WTC11 (cell line): ENCODE results near the gene GALK1. TPM values are rescaled to one million over a fixed set of nuclear protein-coding genes. Genes with fewer than 3 reads are reported as not detected.

Experiments used
- ATAC-seq: fragments of 200-7000 bp; cut with Tn5 transposase; 2 replicates; pipeline ENCODE4 v1.10.0; 2021; ENCODE audit warnings: mild to moderate bottlenecking, moderate library complexity
- CTCF ChIA-PET: fragments of 300-600 bp; sonication (Branson Sonifier 250); formaldehyde crosslinking; loops from one replicate; lab custom pipeline; 2021; ENCODE audit warnings: antibody characterized with exemption; lab: Charles Lee
- POLR2A ChIA-PET: fragments of 350-600 bp; sonication (Branson Sonifier 250); formaldehyde crosslinking; loops from one replicate; lab custom pipeline; 2021; ENCODE audit warnings: antibody characterized with exemption; lab: Charles Lee
- DNase-seq: peaks from one replicate; pipeline ENCODE4 v3.0.0; 2021; ENCODE audit warnings: low spot score
- H3K27ac Mint-ChIP-seq: 2 replicates; pipeline ENCODE4 v1.8.0; 2021; ENCODE audit warnings: mixed read lengths
- H3K27me3 Mint-ChIP-seq: 2 replicates; pipeline ENCODE4 v1.8.0; 2021; ENCODE audit warnings: low read depth, mild to moderate bottlenecking, moderate library complexity, mixed read lengths
- H3K36me3 Mint-ChIP-seq: 2 replicates; pipeline ENCODE4 v1.8.0; 2021; ENCODE audit warnings: mixed read lengths
- H3K4me1 Mint-ChIP-seq: 2 replicates; pipeline ENCODE4 v1.8.0; 2022; ENCODE audit warnings: mixed read lengths
- H3K4me3 Mint-ChIP-seq: 2 replicates; pipeline ENCODE4 v1.8.0; 2021; ENCODE audit warnings: mild to moderate bottlenecking, moderate library complexity, mixed read lengths
- H3K9me3 Mint-ChIP-seq: 2 replicates; pipeline ENCODE4 v1.8.0; 2021; ENCODE audit warnings: mixed read lengths
- ATF2 ChIP-seq: sonication (generic); formaldehyde crosslinking; IDR thresholded peaks from 2 replicates; pipeline ENCODE4 v1.8.1; 2022; ENCODE audit warnings: low read depth, missing genetic modification reagents, borderline replicate concordance
- ATF6 ChIP-seq: sonication (generic); formaldehyde crosslinking; IDR thresholded peaks from 2 replicates; pipeline ENCODE4 v1.8.1; 2023; ENCODE audit warnings: mild to moderate bottlenecking, missing genetic modification reagents
- FOXK1 ChIP-seq: sonication (generic); formaldehyde crosslinking; IDR thresholded peaks from 2 replicates; pipeline ENCODE4 v1.8.0; 2022; ENCODE audit warnings: mild to moderate bottlenecking, moderate library complexity, missing genetic modification reagents
- FOXP1 ChIP-seq: sonication (generic); formaldehyde crosslinking; IDR thresholded peaks from 2 replicates; pipeline ENCODE4 v1.8.0; 2022; ENCODE audit warnings: missing genetic modification reagents, mild to moderate bottlenecking, moderate library complexity, borderline replicate concordance
- GRHL2 ChIP-seq: fragments of 250-450 bp; sonication (Bioruptor Pico); IDR thresholded peaks from 2 replicates; pipeline ENCODE4 v1.8.0; 2022; ENCODE audit warnings: mild to moderate bottlenecking, moderate library complexity; ENCODE audit not compliant: insufficient replicate concordance, severe bottlenecking
- GTF2I ChIP-seq: fragments of 250-450 bp; sonication (Bioruptor Pico); conservative IDR thresholded peaks from 2 replicates; pipeline ENCODE4 v1.4.0; 2021; ENCODE audit warnings: mild to moderate bottlenecking
- MAX ChIP-seq: sonication (generic); formaldehyde crosslinking; IDR thresholded peaks from 2 replicates; pipeline ENCODE4 v1.8.0; 2022; ENCODE audit warnings: mild to moderate bottlenecking, missing genetic modification reagents
- MYBL2 ChIP-seq: sonication (generic); formaldehyde crosslinking; IDR thresholded peaks from 2 replicates; pipeline ENCODE4 v1.8.1; 2023; ENCODE audit warnings: mild to moderate bottlenecking, moderate library complexity, missing genetic modification reagents
- NFYB ChIP-seq: sonication (generic); formaldehyde crosslinking; conservative IDR thresholded peaks from 2 replicates; pipeline ENCODE4 v1.8.0; 2022; ENCODE audit warnings: low read depth, missing genetic modification reagents
- NR3C1 ChIP-seq: sonication (generic); formaldehyde crosslinking; conservative IDR thresholded peaks from 2 replicates; pipeline ENCODE4 v1.8.1; 2023; ENCODE audit warnings: low read depth, mild to moderate bottlenecking, missing genetic modification reagents
- PRDM15 ChIP-seq: sonication (generic); formaldehyde crosslinking; IDR thresholded peaks from 2 replicates; pipeline ENCODE4 v1.8.0; 2022; ENCODE audit warnings: missing genetic modification reagents
- SMAD4 ChIP-seq: sonication (generic); formaldehyde crosslinking; IDR thresholded peaks from 2 replicates; pipeline ENCODE4 v1.8.0; 2022; ENCODE audit warnings: mild to moderate bottlenecking, missing genetic modification reagents
- ZBTB21 ChIP-seq: sonication (generic); formaldehyde crosslinking; IDR thresholded peaks from 2 replicates; pipeline ENCODE4 v1.8.1; 2023; ENCODE audit warnings: mild to moderate bottlenecking, missing genetic modification reagents, borderline replicate concordance
- ZNF396 ChIP-seq: fragments of 250-450 bp; sonication (Bioruptor Pico); IDR thresholded peaks from 2 replicates; pipeline ENCODE4 v1.8.0; 2021; ENCODE audit warnings: mild to moderate bottlenecking, moderate library complexity, borderline replicate concordance
- ZNF512 ChIP-seq: sonication (generic); formaldehyde crosslinking; IDR thresholded peaks from 2 replicates; pipeline ENCODE4 v1.8.1; 2022; ENCODE audit warnings: missing genetic modification reagents, borderline replicate concordance
- total RNA-seq: library from RNA; stranded (reverse); gene quantifications from 3 replicates; pipeline ENCODE4 v1.2.3, GENCODE V29; 2021

Gene GALK1
- total RNA-seq, 1 experiment from 2014 or later, result 42.2 TPM

GRCh38 chr17:75756451-75757085, 8.4 kb downstream of the GALK1 start (continued):
- TF ChIP-seq FOXP1 (no peak), MYBL2 (no peak), GRHL2 (CRISPR knock-in tag) (no peak), SMAD4 (CRISPR knock-in tag) (no peak), GTF2I (CRISPR knock-in tag) (no peak), FOXK1 (CRISPR knock-in tag) (no peak)

- Mint-ChIP-seq H3K4me1 (peaks cover 13% of the 10 kb centered on the region), H3K9me3 (no peaks in the 10 kb centered on the region), H3K27me3 (peaks cover 8% of the 10 kb centered on the region), H3K36me3 (no peaks in the 10 kb centered on the region), H3K27ac (no peak overlapping the region), H3K4me3 (no peak overlapping the region)
- DNase-seq (no peak), ATAC-seq (no peak)
- POLR2A ChIA-PET, result interaction anchor here (0.5 kb wide), 1 partner anchor 10 kb away, joined by 3 read pairs; no protein-coding TSS in a partner anchor
- CTCF ChIA-PET, result interaction anchor here (0.6 to 9.4 kb wide), 4 partner anchors 6 to 155 kb away, joined by 3 to 318 read pairs (median 40); partner anchors contain the start of gene GALK1
- no peak for TF ChIP-seq FOXP1
- TF ChIP-seq NFYB (CRISPR knock-in tag), result no peak
- no peak for TF ChIP-seq MAX
- no peak for TF ChIP-seq ATF2 (CRISPR knock-in tag)
- TF ChIP-seq ZBTB21 (CRISPR knock-in tag), result no peak
- TF ChIP-seq ZNF512, result no peak
- TF ChIP-seq PRDM15, result no peak
These were observed 9.0 kb downstream of the GALK1 start for GRCh38 chr17:75755990-75756389.

- ATAC-seq (no peak; the same call in 1 of the 2 replicates), DNase-seq (no peak)
- peaks cover 13% of the 10 kb centered on the region for H3K4me1 Mint-ChIP-seq
- TF ChIP-seq NFYB (CRISPR knock-in tag) (no peak), NR3C1 (CRISPR knock-in tag) (no peak), ZNF396 (no peak), ATF6 (CRISPR knock-in tag) (no peak)
- TF ChIP-seq, all 79 proteins: peak for 0
- H3K4me3 Mint-ChIP-seq, result peak overlapping the region; percentile 11; the same call in 1 of the 2 replicates
- H3K27me3 Mint-ChIP-seq, result peaks cover 8% of the 10 kb centered on the region
- no peaks in the 10 kb centered on the region for H3K9me3 Mint-ChIP-seq
- no peak overlapping the region for H3K27ac Mint-ChIP-seq
- H3K36me3 Mint-ChIP-seq, result no peaks in the 10 kb centered on the region
- CTCF ChIA-PET, result interaction anchor here (0.6 to 9.4 kb wide), 6 partner anchors 7 to 126 kb away, joined by 3 to 318 read pairs (median 42); partner anchors contain the start of genes GALK1 and SMIM5
- POLR2A ChIA-PET, result interaction anchor here (0.5 kb wide), 2 partner anchors 10 to 32 kb away, joined by 3 read pairs; no protein-coding TSS in a partner anchor
These were observed 9.6 kb downstream of the GALK1 start for GRCh38 chr17:75755205-75755901.
